GM23248 (cell line): ENCODE measurements around the gene SFR1. TPM values are rescaled to one million over a fixed set of nuclear protein-coding genes. Genes with fewer than 3 reads are reported as not detected.
A peak's percentile ranks its signal among the peaks of the same experiment; 100 is the strongest.

Experiments
- DNase-seq: peaks from one replicate; pipeline ENCODE4 v3.0.0-alpha.2; 2015
- H2AFZ ChIP-seq: fragments of 200-600 bp; sonication (generic); 2 replicates; pipeline ENCODE4 v1.6.1; 2016; ENCODE audit warnings: antibody characterized with exemption
- H3F3A ChIP-seq: fragments of 200-600 bp; sonication (generic); 2 replicates; pipeline ENCODE4 v1.6.1; 2016; ENCODE audit warnings: mild to moderate bottlenecking, antibody characterized with exemption, mixed run types; ENCODE audit not compliant: insufficient read depth
- H3K27ac ChIP-seq: fragments of 200-600 bp; sonication (generic); 2 replicates; pipeline ENCODE4 v1.5.1; 2016; ENCODE audit warnings: mild to moderate bottlenecking
- H3K27me3 ChIP-seq: fragments of 200-600 bp; sonication (generic); replicated peaks from 2 replicates; pipeline ENCODE4 v1.6.1; 2016; ENCODE audit warnings: mild to moderate bottlenecking; ENCODE audit not compliant: insufficient read depth
- H3K36me3 ChIP-seq: fragments of 200-600 bp; sonication (generic); 2 replicates; pipeline ENCODE4 v1.6.1; 2016; ENCODE audit warnings: low read depth, mild to moderate bottlenecking
- H3K4me1 ChIP-seq: fragments of 200-600 bp; sonication (generic); 2 replicates; pipeline ENCODE4 v1.6.1; 2016; ENCODE audit warnings: mild to moderate bottlenecking; ENCODE audit not compliant: insufficient read depth
- H3K4me2 ChIP-seq: fragments of 200-600 bp; sonication (generic); one replicate; pipeline ENCODE4 v1.6.1; 2016; ENCODE audit warnings: mild to moderate bottlenecking; ENCODE audit not compliant: unreplicated experiment
- H3K4me3 ChIP-seq: fragments of 200-600 bp; sonication (generic); 2 replicates; pipeline ENCODE4 v1.5.1; 2016; ENCODE audit warnings: mild to moderate bottlenecking
- H3K79me2 ChIP-seq: fragments of 200-600 bp; sonication (generic); 2 replicates; pipeline ENCODE4 v1.6.1; 2016; ENCODE audit warnings: mild to moderate bottlenecking; ENCODE audit not compliant: insufficient read depth
- H3K9ac ChIP-seq: fragments of 200-600 bp; sonication (generic); 2 replicates; pipeline ENCODE4 v1.6.1; 2016; ENCODE audit warnings: mild to moderate bottlenecking
- H3K9me2 ChIP-seq: fragments of 200-600 bp; sonication (generic); 2 replicates; pipeline ENCODE4 v1.6.1; 2016; ENCODE audit warnings: mixed run types, mild to moderate bottlenecking, moderate library complexity; ENCODE audit not compliant: insufficient read depth
- H3K9me3 ChIP-seq: fragments of 200-600 bp; sonication (generic); one replicate; pipeline ENCODE4 v1.6.1; 2017; ENCODE audit warnings: low read depth
- H4K20me1 ChIP-seq: fragments of 200-600 bp; sonication (generic); 2 replicates; pipeline ENCODE4 v1.6.0; 2016; ENCODE audit not compliant: insufficient read depth
- EZH2 ChIP-seq: fragments of 200-600 bp; sonication (generic); IDR thresholded peaks from 2 replicates; pipeline ENCODE4 v1.6.1; 2018; ENCODE audit warnings: antibody characterized with exemption, mild to moderate bottlenecking; ENCODE audit not compliant: insufficient read depth, poor library complexity, severe bottlenecking
- EZH2phosphoT487 ChIP-seq: fragments of 200-600 bp; sonication (generic); IDR thresholded peaks from 2 replicates; pipeline ENCODE4 v1.6.1; 2018; ENCODE audit warnings: antibody characterized with exemption, moderate library complexity, mild to moderate bottlenecking, low read depth; ENCODE audit not compliant: insufficient read depth
- WGBS, 2 experiments: methylation state at CpG; one replicate each; pipeline ENCODE4 v1.1.6; 2015 to 2017; ENCODE audit warnings: low lambda C conversion rate in 2 of 2, low coverage in 1 of 2; ENCODE audit errors: missing lambda C conversion rate in 2 of 2; 5-methylcytosine and 5-hydroxymethylcytosine counted together
- in situ Hi-C: fragments of 300-500 bp; cut with MboI; formaldehyde crosslinking; loops from 2 replicates; pipeline ENCODE4 v1.15.0; 2020
- polyA plus RNA-seq: library from polyadenylated mRNA; unstranded; fragments of >200 nt; fragmentation: Nextera tagmentation; extraction: Ambion mirVana; gene quantifications from 2 replicates; pipeline ENCODE4 v1.2.1, GENCODE V29; 2016
- total RNA-seq: library from RNA; depleted of rRNA; stranded (reverse); fragments of >200 nt; shearing (Covaris generic); gene quantifications from 2 replicates; pipeline ENCODE4 v1.2.3, GENCODE V29; 2014

SFR1 gene
- total and polyA plus RNA-seq, 2 experiments from 2014 or later = 4.4 to 9.1 TPM

DNA sequence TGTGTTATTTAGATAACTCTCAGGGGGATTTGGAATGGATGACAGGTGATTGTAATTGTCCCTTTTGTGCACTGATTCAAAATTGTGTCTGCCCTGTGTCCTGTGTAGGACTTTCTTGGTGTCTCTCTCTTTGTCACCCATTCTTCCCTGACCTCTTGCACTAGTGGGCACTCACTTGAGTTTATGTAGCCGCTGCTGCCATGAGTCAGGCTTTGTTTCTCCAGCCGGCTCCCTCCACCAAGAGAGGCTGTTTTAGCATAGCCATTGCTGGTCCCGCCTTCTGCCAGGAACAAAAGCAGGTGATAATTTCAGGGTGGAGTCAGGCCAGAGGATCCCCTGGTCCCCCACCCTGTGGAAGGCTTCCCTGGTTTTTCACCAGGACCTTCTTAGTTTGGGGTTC lies 44.7 kb upstream of the SFR1 start:
- no peak overlapping the region for H3K4me3 ChIP-seq
- H3K27me3 ChIP-seq = peaks cover 21% of the 10 kb centered on the region
- no peaks in the 10 kb centered on the region for H3K79me2 ChIP-seq

GRCh38 chr10:104077663-104078151 lies 44.3 kb upstream of the SFR1 start:
- in situ Hi-C loops = no loop called here
- no peak for TF ChIP-seq EZH2phosphoT487

More for the DNA sequence above, 44.7 kb upstream of the SFR1 start:
- no peak overlapping the region for H3K27ac ChIP-seq
- DNase-seq = no peak
- no peaks in the 10 kb centered on the region for H3K4me1 ChIP-seq
- TF ChIP-seq EZH2phosphoT487 (no peak), EZH2 (no peak)
- H3K36me3 ChIP-seq = no peaks in the 10 kb centered on the region
- in situ Hi-C loops = no loop called here
- no peaks in the 10 kb centered on the region for H3F3A ChIP-seq
- 92 to 94% methylated on average over 3 of the region's 3 CpGs for WGBS, 2 experiments
- no peaks in the 10 kb centered on the region for H4K20me1 ChIP-seq
- H3K9ac ChIP-seq = no peak overlapping the region
- no peak overlapping the region for H3K4me2 ChIP-seq
- no peaks in the 10 kb centered on the region for H3K9me2 ChIP-seq
- H3K9me3 ChIP-seq = no peaks in the 10 kb centered on the region
- H2AFZ ChIP-seq = no peak overlapping the region

GRCh38 chr10:104080762-104081161 lies 41.2 kb upstream of the SFR1 start:
- Histone ChIP-seq H2AFZ (no peak overlapping the region), H3K4me2 (no peak overlapping the region), H3K27me3 (peaks cover 5% of the 10 kb centered on the region; the same call in 1 of the 2 replicates), H3K9me3 (no peaks in the 10 kb centered on the region), H3K36me3 (no peaks in the 10 kb centered on the region), H3K4me3 (no peak overlapping the region), H3K27ac (no peak overlapping the region), H3K4me1 (no peaks in the 10 kb centered on the region), H3K79me2 (no peaks in the 10 kb centered on the region), H3F3A (no peaks in the 10 kb centered on the region), H3K9me2 (no peaks in the 10 kb centered on the region), H4K20me1 (no peaks in the 10 kb centered on the region), H3K9ac (no peak overlapping the region)
- TF ChIP-seq EZH2phosphoT487 (no peak), EZH2 (no peak)
- WGBS, 2 experiments = 49 to 54% methylated on average over 1 of the region's 1 CpG
- DNase-seq = peak; percentile 54
- in situ Hi-C loops = no loop called here

More at GRCh38 chr10:104077663-104078151, 44.3 kb upstream of the SFR1 start:
- Histone ChIP-seq H3K4me2 (no peak overlapping the region), H3K4me3 (no peak overlapping the region), H3K27ac (no peak overlapping the region), H2AFZ (no peak overlapping the region), H4K20me1 (no peaks in the 10 kb centered on the region), H3K4me1 (no peaks in the 10 kb centered on the region), H3K79me2 (no peaks in the 10 kb centered on the region), H3K36me3 (no peaks in the 10 kb centered on the region), H3K9me3 (no peaks in the 10 kb centered on the region), H3K9me2 (no peaks in the 10 kb centered on the region), H3F3A (no peaks in the 10 kb centered on the region), H3K9ac (no peak overlapping the region), H3K27me3 (peaks cover 20% of the 10 kb centered on the region)
- 60 to 66% methylated on average over 5 of the region's 5 CpGs for WGBS, 2 experiments
- DNase-seq = no peak

GRCh38 chr10:104081998-104082397 lies 40.0 kb upstream of the SFR1 start:
- H3K27me3 ChIP-seq = no peaks in the 10 kb centered on the region; the same call in 1 of the 2 replicates
- no peak overlapping the region for H3K9ac ChIP-seq
- no peaks in the 10 kb centered on the region for H4K20me1 ChIP-seq
- no peak for DNase-seq
- H3K9me2 ChIP-seq = no peaks in the 10 kb centered on the region
- no peaks in the 10 kb centered on the region for H3F3A ChIP-seq
- H3K79me2 ChIP-seq = no peaks in the 10 kb centered on the region
- WGBS, 2 experiments = 59 to 65% methylated on average over 5 of the region's 5 CpGs
- no peak overlapping the region for H2AFZ ChIP-seq
- no peaks in the 10 kb centered on the region for H3K36me3 ChIP-seq
- no peak overlapping the region for H3K4me2 ChIP-seq
- H3K9me3 ChIP-seq = no peaks in the 10 kb centered on the region
- in situ Hi-C loops = no loop called here
- H3K27ac ChIP-seq = no peak overlapping the region
- H3K4me3 ChIP-seq = no peak overlapping the region
- H3K4me1 ChIP-seq = no peaks in the 10 kb centered on the region
- TF ChIP-seq EZH2phosphoT487 (no peak), EZH2 (no peak)

GRCh38 chr10:104084482-104085142 lies 37.4 kb upstream of the SFR1 start:
- no peak overlapping the region for H2AFZ ChIP-seq
- in situ Hi-C loops = no loop called here
- H3F3A ChIP-seq = no peaks in the 10 kb centered on the region
- TF ChIP-seq EZH2 (no peak), EZH2phosphoT487 (no peak)
- no peaks in the 10 kb centered on the region for H4K20me1 ChIP-seq
- H3K36me3 ChIP-seq = no peaks in the 10 kb centered on the region
- WGBS, 2 experiments = 79% methylated on average over 5 of the region's 5 CpGs
- H3K27me3 ChIP-seq = no peaks in the 10 kb centered on the region
- DNase-seq = no peak
- H3K9ac ChIP-seq = no peak overlapping the region
- no peak overlapping the region for H3K27ac ChIP-seq
- no peak overlapping the region for H3K4me3 ChIP-seq
- no peaks in the 10 kb centered on the region for H3K9me3 ChIP-seq
- no peak overlapping the region for H3K4me2 ChIP-seq
- no peaks in the 10 kb centered on the region for H3K9me2 ChIP-seq
- H3K4me1 ChIP-seq = no peaks in the 10 kb centered on the region
- no peaks in the 10 kb centered on the region for H3K79me2 ChIP-seq
